A549 treated with Hydrocortisone at 1 μM for 4 hours (cell line): ENCODE results near the gene GATA5. TPM values are rescaled to one million over a fixed set of nuclear protein-coding genes. Genes with fewer than 3 reads are reported as not detected.

Experiments used
- total RNA-seq: library from RNA; stranded (reverse); fragments of 200-300 nt; extraction: Qiagen RNA extraction; gene quantifications from 5 replicates; pipeline ENCODE4 v1.2.3, GENCODE V29; 2022

GATA5 gene
- total RNA-seq = 0.45 to 0.82 TPM (median 0.71 TPM) in 5 replicates

GRCh38 chr20:62475772-62476055 lies at the start of gene GATA5:
Gene GATA5 (minus strand): TSS chr20:62475995. CDS start chr20:62475521, 474 bp downstream.

GRCh38 chr20:62427172-62428001 lies 48.4 kb downstream of the GATA5 start, which contains the start of gene RBBP8NL:
Gene RBBP8NL (minus strand): TSS chr20:62427539. CDS start chr20:62419647, 7,892 bp downstream.

Other genes starting within 250 kb of the GATA5 start
- 17.8 to 19.6 TPM (median 18.4 TPM) in 5 replicates for gene OSBPL2, start 237.5 kb downstream of the GATA5 start, total RNA-seq
- gene ADRM1, start 173.0 kb downstream of the GATA5 start, total RNA-seq = 161 to 183 TPM (median 177 TPM) in 5 replicates
- 313 to 453 TPM (median 400 TPM) in 5 replicates for gene LAMA5, start 108.7 kb downstream of the GATA5 start, total RNA-seq
- gene RPS21, start 88.9 kb downstream of the GATA5 start, total RNA-seq = 2,384 to 3,109 TPM (median 2,755 TPM) in 5 replicates
- 4.4 to 6.4 TPM (median 5.7 TPM) in 5 replicates for gene CABLES2, start 68.7 kb downstream of the GATA5 start, total RNA-seq
- gene RBBP8NL, start 48.5 kb downstream of the GATA5 start, total RNA-seq = 0.62 to 1.3 TPM (median 0.98 TPM) in 5 replicates
- 11.4 to 13.4 TPM (median 12.6 TPM) in 5 replicates for gene SLCO4A1, start 166.5 kb upstream of the GATA5 start, total RNA-seq
- gene NTSR1, start 232.8 kb upstream of the GATA5 start, total RNA-seq = 0.06 to 0.17 TPM (median 0.08 TPM) in 5 replicates